ENCODE data around the gene ADI1.
"Not testable (repeated sequence)": the region's sequence is repeated elsewhere in the genome, so short reads cannot be mapped to it uniquely, and the experiment has no call there.

The ADI1 gene

DNA sequence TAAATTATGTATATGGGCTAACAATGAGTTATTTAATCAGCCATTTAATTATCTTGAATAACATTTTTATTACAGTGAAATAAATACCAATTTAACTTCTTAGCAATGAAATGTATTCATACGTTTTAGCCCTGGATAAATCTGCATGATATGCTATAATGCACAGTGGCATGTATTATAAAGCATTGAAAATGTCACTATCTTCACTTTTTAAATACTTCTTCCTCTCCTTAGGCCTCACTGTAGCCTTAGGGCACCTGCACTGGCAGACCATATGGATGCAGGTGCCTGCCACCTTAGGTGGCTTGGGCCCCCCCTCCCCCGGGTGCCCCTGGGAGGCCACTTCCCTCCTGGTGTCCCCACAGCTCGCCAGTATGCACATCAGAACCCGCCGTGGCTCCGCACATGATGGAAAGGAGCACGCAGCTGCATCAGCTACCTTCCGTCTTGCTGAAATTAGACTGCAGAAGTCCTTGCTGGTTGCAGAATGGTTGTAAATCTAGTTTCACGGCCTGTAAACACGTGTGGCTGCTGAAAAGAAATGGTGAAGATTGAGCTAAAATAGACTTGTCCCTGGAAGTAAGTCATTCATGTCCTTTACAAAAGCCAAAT, 56.7 kb downstream of the ADI1 start:
- no peak for DNase-seq (ENCODE audit: low spot score)

DNA sequence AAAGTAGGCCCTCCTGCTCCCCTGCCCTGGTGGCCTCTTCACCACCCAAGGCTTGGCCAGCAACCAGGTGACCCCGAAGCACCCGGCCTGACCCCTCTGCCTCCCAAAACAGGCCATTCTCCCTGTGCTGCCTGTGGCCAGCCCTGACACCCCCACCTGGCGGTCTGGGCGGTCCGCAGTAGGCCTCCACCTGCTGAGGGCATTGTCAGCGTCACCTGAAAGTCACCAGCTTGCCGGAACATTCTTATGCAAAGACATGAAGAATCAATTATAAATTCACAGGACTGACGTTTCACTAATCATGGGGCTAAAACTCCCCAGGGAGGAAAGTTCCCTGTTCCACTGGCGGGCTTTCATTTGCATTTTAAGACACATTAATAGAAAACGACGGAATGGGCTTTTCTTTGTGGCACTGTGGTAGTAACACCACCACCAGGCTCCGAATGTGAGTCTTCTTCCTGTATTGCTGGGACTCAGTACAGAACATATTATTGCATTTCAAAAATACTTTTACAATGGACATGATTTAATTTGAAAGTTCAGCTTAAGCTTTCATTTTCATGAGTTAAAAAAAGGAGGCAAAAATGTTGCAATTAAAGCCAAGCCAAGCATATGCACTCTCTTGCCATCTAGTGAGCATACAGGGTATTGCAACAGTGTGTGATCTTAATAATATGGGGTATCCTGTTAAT, 57.4 kb downstream of the ADI1 start:
- DNase-seq (ENCODE audit: low spot score) = peak; percentile 36

DNA sequence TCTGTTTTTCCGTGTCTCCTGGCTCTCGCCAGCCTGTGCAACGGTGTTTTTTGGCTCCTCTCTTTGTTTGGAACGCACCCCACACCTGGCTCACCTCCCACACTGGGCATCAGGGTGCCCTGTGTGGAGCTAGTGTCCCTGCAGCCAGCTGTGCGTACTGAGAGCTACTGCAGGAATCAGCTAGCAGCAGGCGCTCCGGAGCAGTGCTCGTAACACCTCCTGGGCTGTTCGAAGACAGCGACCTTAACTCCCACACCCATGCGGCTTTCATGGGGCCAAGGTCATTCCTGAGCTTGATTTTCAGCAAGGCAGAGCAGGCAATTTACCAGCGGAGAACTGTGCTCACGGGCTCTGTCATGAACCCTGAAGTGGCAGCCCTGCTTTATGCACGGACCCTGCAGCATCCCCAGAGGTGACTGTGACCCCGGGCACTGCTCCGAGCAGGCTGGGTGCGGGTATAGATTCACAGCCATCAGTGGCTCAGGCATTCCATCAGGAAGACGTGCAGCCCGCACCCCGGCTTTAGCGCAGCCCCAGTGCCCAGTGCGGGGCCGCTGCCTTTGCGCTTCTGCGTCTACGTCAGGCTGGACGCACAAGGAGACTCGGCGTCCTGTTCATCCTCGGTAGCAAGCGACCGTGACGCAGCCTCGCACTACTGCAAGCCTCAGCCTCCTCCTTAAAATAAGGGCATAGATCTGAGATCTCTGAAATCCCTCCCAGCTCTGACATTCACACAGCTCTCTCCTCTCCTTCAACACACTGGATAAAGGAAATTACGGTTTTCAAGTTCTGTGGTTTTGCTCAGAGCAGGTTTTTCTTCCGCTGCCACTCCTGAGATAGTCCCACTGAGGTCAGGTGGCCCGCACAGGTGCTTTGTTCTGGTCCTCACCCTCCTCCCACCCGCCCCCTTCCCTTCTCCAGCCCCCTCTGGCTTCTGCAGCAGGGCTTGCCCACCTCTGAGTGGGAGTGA, 58.2 kb downstream of the ADI1 start:
- no peak for DNase-seq (ENCODE audit: low spot score)

DNA sequence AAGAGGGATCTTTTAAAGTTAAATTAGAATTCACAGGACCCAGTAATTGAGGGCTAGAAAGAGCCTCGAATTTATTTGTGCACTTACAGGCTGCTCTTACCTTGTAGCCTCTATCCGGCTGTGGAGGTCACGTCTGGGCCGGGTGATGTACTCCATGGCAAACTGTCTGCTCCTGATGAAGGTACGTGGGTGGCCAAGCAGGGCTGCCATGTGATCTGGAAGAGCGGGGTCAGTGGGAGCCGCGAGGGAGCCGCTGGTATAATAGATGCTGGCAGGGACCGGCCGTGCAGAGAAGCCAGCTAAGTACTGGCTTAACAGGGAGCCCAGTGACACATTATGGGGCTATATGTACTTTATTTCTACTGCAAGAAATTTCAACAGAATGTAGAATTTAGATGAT, 59.2 kb downstream of the ADI1 start:
- no peak for DNase-seq (ENCODE audit: low spot score)

DNA sequence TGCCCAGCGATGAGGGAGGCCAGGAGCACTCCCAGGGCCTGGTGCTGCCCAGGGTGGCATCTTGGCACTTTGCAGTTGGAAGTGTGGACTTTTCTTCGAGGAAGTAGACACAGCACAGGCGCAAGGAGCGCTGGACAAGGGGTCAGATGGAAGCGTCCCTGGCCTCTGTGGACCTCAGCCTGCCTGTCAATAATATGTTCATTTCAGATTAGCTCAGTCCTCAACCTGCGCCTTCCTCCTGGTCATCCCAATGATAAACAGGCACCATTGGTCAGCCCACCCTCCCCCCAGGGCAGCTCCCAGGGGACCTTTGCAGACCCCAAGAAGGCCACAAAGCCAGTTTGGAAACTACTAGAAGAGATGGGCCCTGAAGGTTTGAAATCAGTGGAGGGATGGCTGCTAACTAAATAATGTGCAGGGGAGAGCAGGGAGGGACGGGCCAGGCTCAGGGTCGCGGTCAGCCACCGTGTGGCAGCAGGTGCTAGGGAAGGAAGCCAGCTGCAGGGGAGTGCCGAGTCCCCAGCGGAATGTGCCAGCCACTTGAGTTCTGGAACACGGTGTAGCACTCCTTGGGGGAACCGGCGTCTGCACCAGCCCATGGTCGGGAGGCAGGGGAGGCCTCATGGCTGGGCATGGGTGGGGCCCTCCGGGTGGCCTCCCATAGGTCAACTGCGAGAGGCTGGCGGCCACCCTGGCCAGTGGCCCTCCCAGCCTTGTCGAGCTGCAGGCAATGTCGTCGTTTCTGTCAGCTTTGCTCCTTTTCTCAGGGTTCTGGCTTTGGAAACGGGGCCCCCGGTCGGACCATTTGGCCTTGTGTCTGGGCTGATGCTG, 59.9 kb downstream of the ADI1 start:
- DNase-seq (ENCODE audit: low spot score) = no peak

DNA sequence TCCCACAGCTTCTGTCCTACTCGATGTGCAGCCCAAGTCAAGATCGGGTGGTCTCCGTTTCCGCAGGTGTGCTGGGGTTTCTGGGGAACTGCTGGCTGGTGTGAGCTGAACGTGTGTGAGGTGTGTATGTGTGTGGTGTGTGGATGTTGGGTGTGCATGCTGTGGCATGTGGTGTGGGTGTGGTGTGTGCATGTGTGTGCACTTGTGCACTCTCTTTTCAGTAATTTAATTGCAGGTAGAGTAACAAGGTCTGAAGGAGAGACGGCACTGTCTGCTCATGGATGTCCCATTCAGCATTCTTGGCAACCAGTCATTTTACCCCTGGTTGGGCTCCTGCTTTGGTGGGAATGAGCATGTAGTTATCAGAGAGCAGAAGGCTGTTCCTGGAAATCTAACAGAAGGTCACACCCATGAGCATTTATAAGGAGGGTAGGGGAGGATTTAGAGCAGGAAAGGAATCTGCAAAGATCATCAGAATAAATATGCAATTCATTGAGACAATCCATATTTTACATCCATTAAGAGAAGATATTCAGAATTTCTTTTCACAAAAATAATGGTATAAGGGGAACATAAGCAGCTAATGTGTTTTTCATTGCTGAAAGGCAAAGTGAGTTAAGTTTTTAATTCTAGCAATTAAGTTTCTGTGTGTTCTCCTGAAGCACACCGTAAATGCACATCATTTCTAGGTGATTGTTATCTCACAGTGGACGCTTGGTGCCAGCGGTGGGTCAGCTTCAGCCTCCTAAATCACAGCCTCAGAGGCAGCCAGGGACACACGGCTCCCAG, 60.7 kb downstream of the ADI1 start:
- no peak for DNase-seq (ENCODE audit: low spot score)

DNA sequence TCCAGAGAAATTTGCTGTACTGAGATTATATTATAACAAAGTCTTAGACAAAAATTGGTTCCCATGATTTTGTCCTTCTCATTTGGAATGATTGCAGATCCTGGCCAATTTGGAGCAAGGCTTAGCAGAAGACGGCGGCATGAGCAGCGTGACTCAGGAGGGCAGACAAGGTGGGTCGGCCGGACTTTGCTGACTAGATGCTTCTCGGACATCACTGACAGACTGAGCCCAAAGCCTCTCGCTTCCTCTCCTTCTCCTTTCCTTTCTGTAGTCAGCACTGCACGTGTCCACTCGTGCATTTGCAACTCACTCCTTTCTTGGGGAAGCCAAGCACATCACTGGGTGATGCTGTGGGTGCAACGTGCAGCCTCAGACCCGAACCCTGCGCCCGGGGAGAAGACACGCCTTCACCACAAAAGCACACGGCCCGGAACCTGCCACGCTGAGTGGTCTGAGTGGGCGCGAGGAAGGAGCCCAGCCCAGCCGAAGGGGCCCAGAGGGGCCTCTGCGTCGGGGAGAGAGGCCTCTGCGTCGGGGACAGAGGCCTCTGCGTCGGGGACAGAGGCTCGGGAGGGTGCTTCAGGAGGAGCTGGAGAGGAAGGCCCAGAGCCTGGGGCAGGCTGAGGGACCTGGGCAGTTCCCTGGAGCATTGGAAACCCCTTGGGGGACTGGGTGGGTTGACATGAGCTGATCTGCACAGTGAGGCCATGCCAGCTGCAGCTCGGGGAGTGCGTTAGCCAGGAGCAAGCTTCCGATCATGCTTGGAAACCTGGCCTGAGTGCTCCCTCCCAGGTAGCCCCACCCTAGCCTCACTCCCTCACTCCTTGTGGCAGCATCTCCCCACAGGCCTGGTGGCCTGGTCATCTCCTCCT, 61.6 kb downstream of the ADI1 start:
- no peak for DNase-seq (ENCODE audit: low spot score)

DNA sequence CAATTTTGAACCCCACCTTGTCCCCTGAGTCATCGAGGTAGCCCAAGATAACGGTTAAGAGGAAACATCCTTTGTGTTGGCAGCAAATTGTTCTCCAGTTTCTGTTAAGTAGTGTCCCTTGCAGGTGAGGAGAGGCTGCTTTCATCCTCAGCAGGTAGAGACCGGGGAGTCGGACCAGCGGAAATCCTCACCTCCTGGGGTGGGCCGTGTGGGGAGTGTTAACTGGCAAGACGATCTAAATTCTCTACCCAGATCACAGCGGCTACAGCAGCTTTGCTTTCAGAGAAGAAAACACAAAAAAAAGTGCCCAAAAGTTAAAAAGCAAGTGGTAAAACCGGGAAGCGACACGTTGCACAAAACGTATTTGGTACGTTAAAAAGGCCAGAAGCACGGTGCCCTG, 63.2 kb downstream of the ADI1 start:
- DNase-seq (ENCODE audit: low spot score) = no peak

DNA sequence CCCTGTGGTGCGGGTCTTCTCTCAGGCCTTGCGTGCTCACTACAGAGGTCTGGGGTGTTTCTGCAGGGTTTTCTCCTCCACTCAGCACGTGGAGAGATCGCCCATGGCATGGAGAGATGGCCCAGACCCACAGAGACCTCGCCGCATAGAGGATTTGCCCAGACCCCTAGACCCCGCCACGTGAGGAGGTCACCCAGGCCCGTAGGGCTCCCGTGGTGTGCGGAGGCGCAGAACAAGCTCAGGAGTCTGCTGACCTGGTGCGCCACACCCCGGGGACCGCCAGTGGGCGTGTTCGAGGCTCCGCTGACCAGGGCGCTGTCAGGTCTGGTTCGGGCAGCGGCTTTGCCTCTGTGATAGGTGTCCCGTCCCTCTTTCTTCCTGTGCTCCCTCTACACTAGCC, 64.5 kb downstream of the ADI1 start:
- no peak for DNase-seq (ENCODE audit: low spot score)

DNA sequence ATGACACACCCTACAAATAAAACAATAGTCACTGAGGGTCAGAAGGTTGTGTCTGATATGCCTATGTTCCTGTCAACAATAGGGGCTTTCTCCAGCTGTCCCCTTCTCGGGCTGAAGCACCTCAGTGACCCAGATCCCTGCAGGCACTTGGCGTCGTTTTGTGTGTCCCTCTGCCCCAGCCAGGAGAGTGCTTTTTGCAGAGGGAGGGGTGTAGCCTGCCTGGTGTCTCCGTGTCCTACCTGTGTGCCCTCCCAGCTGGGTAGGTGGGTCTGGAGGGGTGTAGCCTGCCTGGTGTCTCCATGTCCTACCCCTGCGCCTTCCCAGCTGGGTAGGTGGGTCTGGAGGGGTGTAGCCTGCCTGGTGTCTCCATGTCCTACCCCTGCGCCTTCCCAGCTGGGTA, 65.3 kb downstream of the ADI1 start:
- DNase-seq (ENCODE audit: low spot score) = not testable (repeated sequence)

DNA sequence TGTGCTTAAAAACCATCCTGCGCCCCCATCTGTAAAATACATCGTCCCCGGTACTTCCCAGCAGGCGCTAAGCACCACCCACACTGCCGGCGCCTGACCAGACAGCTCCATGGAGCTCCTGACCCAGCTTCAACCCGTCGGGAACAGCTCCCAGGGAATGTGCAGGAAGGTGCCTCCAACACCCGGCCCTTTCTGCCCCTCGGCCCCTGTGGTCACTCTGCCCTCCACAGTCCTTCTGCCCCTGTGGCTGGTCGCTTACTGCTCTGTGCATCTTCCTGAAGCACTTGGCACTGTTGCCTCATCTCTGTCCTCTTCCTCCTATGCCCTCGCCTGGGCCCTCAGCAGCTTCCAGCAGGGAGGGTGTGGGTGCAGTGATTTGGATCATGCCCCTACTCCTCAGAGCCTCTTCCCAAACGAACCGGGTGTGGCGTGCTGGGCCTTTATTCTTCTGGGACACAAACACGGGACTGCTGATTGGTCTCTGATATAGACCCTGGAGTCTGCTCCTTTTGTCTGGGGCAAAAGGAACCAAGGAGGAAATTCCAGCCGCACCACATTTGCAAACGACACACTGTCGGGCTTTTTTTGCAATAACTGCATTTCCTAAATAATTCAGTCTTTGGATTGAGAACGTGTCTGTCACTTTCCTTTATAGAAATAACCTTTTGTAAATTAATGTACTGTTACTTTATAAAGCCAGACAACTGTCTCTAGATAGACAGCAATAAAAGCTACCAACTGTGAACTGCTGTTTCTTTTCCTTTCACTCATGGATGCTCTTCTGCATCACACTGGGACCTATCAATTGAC, 65.9 kb downstream of the ADI1 start:
- no peak for DNase-seq (ENCODE audit: low spot score)

DNA sequence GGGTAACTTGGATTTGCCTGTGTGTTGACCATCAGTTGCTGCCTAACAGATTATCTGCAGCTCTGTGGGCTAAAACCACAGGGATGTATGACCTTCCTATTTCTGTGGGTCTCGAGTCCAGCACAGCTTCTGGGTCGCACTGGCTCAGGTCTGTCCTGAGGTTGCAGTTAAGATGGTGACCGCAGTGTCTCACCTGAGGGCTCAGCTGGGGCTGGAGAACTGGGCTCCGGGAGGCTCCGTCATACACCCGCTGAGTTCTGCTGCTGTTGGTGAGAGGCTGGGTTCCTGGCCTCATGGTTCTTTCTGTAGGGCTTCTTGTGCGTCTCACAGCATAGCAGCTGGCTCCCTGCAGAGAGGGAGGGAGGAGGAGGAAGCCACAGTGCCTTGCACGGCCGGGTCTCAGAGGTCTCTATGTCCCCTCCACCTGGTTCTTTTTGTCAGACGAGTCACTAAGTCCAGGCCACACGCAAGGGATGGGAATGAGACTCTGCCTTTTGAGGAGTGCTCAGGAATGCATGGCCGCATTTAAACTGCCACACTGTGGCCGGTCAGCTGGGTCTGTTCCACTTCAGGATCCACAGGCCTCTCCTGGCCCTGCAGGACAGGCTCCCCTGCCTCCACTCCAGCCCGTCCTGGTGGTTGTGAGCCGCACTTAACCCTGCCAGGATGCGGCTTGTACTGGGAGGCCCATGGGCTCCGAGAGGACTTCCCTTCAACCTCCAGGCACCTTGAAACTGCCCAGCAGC, 67.2 kb downstream of the ADI1 start:
- DNase-seq (ENCODE audit: low spot score) = no peak

DNA sequence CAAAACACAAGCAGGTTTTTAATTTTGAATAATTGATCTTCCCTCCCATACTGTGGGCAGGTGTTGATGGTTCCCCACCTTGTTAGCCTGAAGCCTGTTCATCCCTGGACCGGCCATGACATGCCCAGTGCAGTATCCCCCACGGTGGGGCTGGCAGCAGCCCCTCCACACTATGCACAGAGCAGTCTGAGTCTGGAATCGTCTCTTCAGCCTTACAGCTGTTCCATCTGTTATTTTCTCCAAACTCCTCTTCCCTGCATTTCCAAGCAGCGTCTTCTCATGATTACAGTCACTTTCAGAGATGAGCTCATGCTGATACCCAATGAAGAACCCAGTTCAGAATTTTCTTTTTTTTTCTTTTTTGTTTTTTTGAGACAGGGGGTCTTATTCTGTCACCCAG, 68.2 kb downstream of the ADI1 start:
- DNase-seq (ENCODE audit: low spot score) = no peak

DNA sequence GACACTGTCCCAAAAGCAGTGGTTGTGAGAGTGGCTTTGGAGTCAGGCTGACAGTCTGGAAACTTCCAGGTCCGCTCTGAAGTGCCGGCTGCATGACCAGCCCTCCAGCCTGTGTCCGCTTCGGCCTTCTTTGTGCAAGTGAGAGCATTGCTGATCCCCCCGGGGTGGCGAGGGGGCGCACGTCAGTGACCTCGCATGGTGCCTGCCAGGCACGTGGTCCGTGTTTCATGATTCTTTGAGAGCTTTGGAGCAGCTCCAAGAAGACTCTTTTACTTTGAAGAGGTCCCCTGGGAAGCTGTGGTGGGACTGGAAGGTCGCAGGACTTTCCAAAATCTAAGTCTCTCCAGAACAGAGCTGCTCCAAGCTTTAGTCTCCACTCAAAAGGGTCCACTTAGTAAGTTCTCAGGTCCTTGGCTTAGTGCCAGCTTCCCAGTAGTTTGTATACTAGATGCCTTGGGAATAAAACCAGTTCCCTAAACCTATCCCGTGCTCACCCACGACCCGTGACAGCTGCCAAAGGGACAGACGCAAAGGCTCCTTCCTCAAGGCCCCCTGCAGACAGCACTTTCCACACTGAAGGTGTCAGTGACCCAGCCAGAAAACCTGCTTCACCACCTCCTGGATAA, 68.8 kb downstream of the ADI1 start:
- no peak for DNase-seq (ENCODE audit: low spot score)

DNA sequence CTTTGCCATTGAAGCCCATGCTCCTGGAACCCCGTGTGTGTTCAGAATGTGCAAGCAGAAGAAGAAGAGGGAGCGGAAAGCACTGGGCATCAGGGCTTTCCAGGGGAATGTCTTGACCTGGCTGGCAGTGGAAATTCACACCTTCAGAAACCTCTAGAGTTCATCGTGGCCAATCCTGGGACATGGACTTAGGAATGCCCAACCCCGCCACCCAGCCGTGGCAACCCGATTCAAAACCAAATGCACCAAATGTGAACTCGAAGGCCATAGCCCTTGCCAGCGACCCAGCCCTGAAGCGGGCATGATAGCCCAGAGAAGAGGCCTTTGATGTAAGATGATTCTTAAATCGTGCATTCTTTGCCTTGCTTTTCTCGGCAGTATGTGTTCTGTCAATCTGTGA, 69.4 kb downstream of the ADI1 start:
- no peak for DNase-seq (ENCODE audit: low spot score)

DNA sequence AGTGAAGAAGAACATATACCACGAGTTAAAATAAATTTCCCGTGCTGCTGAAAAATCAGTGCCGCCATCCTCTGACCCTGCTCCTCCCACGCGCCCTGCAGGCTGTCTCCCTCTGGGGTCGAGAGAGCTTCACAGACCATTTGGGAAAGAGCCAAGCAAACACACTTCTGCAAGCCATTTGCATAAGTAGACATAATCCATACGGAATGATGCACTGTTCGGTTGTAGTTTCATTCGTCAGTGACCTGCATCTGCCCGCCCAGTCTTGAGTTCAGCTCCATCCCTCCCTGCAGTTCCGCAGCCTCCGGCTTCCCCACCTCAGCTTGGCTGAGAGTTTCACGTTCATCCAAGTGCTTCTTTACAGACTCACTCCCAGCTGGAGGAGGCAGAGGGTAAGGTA, 70.2 kb downstream of the ADI1 start:
- DNase-seq (ENCODE audit: low spot score) = no peak

DNA sequence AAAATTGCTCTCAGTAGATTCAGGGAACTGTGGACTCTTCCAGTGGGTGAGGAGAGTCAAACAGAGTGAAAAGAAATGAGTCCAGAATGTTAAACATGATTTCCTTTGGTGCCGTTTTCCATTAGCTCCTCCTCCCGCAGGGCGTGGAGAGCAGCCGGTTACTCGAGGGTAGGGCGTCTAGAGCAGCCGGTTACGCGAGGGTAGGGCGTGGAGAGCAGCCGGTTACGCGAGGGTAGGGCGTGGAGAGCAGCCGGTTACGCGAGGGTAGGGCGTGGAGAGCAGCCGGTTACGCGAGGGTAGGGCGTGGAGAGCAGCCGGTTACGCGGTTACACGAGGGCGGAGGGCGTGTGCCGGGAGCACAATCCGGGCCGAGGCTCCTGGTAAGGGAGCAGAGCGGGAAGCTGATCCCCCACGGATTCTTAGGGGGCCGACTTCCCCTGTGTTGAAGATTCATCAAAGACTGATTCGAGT, 70.9 kb downstream of the ADI1 start:
- DNase-seq (ENCODE audit: low spot score) = not testable (repeated sequence)

DNA sequence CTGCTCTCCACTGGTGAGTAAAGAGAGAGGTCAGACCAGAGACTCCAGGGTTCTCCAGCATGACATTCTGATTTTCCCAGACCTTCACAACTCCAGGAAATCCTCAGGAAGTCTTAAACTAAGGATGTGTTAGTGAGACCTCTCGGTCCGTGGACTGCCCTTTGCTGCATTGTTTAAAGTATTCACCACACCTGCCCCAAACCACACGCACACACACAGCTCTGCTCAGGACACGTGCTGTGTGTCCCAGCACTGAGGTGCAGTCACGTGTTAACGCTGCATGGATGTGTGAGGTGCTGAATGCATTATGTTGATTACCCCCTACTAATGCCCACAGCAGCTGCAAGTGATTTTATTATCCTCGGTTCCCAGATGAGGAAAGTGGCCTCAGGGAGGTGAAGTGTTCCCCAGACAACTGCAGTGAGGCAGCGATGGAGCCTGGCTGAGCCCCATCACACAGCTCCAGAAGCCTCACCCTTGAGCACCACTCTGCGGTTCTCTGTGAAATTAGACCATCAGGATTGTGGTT, 71.5 kb downstream of the ADI1 start:
- no peak for DNase-seq (ENCODE audit: low spot score)
